Measurements from ENCODE around the gene IDUA.
"Not testable (repeated sequence)": the region's sequence is repeated elsewhere in the genome, so short reads cannot be mapped to it uniquely, and the experiment has no call there.

IDUA gene

GRCh38 chr4:1047976-1048772 is 61.3 kb downstream of the IDUA start:
- DNase-seq: no peak

- no peak for DNase-seq
Observed at GRCh38 chr4:1048773-1049590, 62.1 kb downstream of the IDUA start.

- DNase-seq: no peak
Observed at GRCh38 chr4:1049591-1049905, 62.7 kb downstream of the IDUA start.

- DNase-seq: peak; percentile 38
Observed at GRCh38 chr4:1050486-1051213, 63.8 kb downstream of the IDUA start.

- DNase-seq: no peak
Observed at GRCh38 chr4:1051472-1051871, 64.6 kb downstream of the IDUA start.

GRCh38 chr4:1052231-1052671 is 65.4 kb downstream of the IDUA start:
- no peak for DNase-seq

- DNase-seq: peak; percentile 55
Observed at GRCh38 chr4:1053080-1053661, 66.3 kb downstream of the IDUA start.

GRCh38 chr4:1053891-1054290 is 67.0 kb downstream of the IDUA start:
- not testable (repeated sequence) for DNase-seq

Measured in femur (tissue), 1 donor.